ENCODE results near the gene ARHGAP40. TPM values are rescaled to one million over a fixed set of nuclear protein-coding genes. Genes with fewer than 3 reads are reported as not detected.
A peak's percentile ranks its signal among the peaks of the same experiment; 100 is the strongest.

The ARHGAP40 gene
- total and polyA plus RNA-seq, 2 donors (not counting 1 experiment from before 2014, with no cell fraction given) = not detected

GRCh38 chr20:38672504-38672903 is 70.9 kb downstream of the ARHGAP40 start:
- Histone ChIP-seq H2AFZ (ENCODE audit: low read length) (no peak overlapping the region), H3K4me1 (ENCODE audit: control insufficient read depth, extremely low read depth, insufficient read depth, low read length) (peaks cover 3% of the 10 kb centered on the region)
- no peak for DNase-seq (ENCODE audit: low read depth in 2 of 2)

DNA sequence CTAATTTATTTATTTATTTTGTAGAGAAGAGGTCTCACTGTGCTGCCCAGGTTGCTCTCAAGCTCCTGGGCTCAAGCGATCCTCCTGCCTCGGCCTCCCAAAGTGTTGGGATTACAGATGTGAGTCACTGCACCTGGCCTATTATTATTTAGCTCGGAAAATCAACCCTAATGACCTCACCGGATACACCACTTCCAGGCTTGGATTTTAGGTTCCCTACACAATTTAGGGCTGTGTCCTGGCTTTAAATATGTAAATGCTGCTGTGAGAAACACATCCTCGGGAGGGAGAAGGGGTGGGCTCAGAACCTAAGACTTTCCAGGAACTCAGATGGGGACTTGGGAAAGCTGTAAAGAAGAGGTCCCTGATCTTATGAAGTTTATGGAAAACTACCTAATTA is 71.7 kb downstream of the ARHGAP40 start:
- DNase-seq (ENCODE audit: low read depth in 2 of 2) = no peak
- Histone ChIP-seq H4K20me1 (ENCODE audit: control insufficient read depth, extremely low read depth, insufficient read depth, low read length) (no peaks in the 10 kb centered on the region), H3K9ac (ENCODE audit: insufficient read depth, low read length) (no peak overlapping the region), H3K4me1 (ENCODE audit: control insufficient read depth, extremely low read depth, insufficient read depth, low read length) (peaks cover 3% of the 10 kb centered on the region), H3K79me2 (ENCODE audit: control insufficient read depth, insufficient read depth, low read length) (no peaks in the 10 kb centered on the region), H3K4me2 (ENCODE audit: extremely low read depth, insufficient read depth, low read length) (peak overlapping the region; percentile 93), H3K4me3 (replicated peaks in 1 of 4; ENCODE audit: control extremely low read depth in 1 of 4, insufficient read depth in 1 of 4, low read depth in 3 of 4, low read length in 4 of 4) (peak overlapping the region; percentile 52 to 65 (median 54)), H3K9me3 (ENCODE audit: control insufficient read depth, insufficient read depth, low read depth, low read length) (no peaks in the 10 kb centered on the region), H3K27me3 (ENCODE audit: control insufficient read depth, insufficient read depth, low read length) (peaks cover 8% of the 10 kb centered on the region), H2AFZ (ENCODE audit: low read length) (no peak overlapping the region), H3K36me3 (ENCODE audit: control insufficient read depth, insufficient read depth, low read length) (no peaks in the 10 kb centered on the region), H3K27ac (ENCODE audit: insufficient read depth, low read length) (no peak overlapping the region)
- TF ChIP-seq EZH2 (IDR thresholded peaks at IDR 0.05; ENCODE audit: low read length, missing control alignments) (no peak), CTCF (conservative IDR thresholded peaks at IDR 0.05 in 1 of 2, IDR thresholded peaks at IDR 0.05 in 1 of 2; ENCODE audit: low read depth in 1 of 2, low read length in 2 of 2) (no peak)

More at GRCh38 chr20:38672504-38672903, 70.9 kb downstream of the ARHGAP40 start:
- H3K36me3 ChIP-seq (ENCODE audit: control insufficient read depth, insufficient read depth, low read length) = no peaks in the 10 kb centered on the region
- no peaks in the 10 kb centered on the region for H3K79me2 ChIP-seq (ENCODE audit: control insufficient read depth, insufficient read depth, low read length)
- H3K9me3 ChIP-seq (ENCODE audit: control insufficient read depth, insufficient read depth, low read depth, low read length) = no peaks in the 10 kb centered on the region
- no peak overlapping the region for H3K4me2 ChIP-seq (ENCODE audit: extremely low read depth, insufficient read depth, low read length)
- H3K4me3 ChIP-seq (replicated peaks in 1 of 4; ENCODE audit: control extremely low read depth in 1 of 4, insufficient read depth in 1 of 4, low read depth in 3 of 4, low read length in 4 of 4) = no peak overlapping the region
- TF ChIP-seq EZH2 (IDR thresholded peaks at IDR 0.05; ENCODE audit: low read length, missing control alignments) (peak; percentile 59), CTCF (conservative IDR thresholded peaks at IDR 0.05 in 1 of 2, IDR thresholded peaks at IDR 0.05 in 1 of 2; ENCODE audit: low read depth in 1 of 2, low read length in 2 of 2) (no peak)
- peaks cover 8% of the 10 kb centered on the region for H3K27me3 ChIP-seq (ENCODE audit: control insufficient read depth, insufficient read depth, low read length)
- H4K20me1 ChIP-seq (ENCODE audit: control insufficient read depth, extremely low read depth, insufficient read depth, low read length) = no peaks in the 10 kb centered on the region
- H3K9ac ChIP-seq (ENCODE audit: insufficient read depth, low read length) = no peak overlapping the region
- no peak overlapping the region for H3K27ac ChIP-seq (ENCODE audit: insufficient read depth, low read length)

DNA sequence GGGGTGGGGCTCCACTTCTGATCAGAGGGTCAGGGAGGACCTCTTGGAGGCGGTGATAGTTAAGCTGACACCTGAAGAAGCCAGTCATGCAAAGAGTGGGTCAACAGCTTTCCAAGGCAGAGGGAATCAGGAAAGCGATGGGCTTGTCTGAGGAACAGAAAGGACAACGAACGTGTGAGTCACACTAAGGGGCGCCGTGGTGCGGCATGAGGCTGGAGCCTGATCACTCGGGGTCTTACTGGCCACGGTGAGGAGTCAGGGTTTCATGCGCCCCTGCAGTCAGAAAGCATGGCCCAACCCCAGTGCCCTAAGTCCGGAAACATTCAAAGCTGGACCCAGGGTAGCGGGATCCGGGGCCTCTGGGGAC is 72.1 kb downstream of the ARHGAP40 start:
- peak overlapping the region; percentile 93 for H3K4me2 ChIP-seq (ENCODE audit: extremely low read depth, insufficient read depth, low read length)
- no peaks in the 10 kb centered on the region for H3K9me3 ChIP-seq (ENCODE audit: control insufficient read depth, insufficient read depth, low read depth, low read length)
- H3K27ac ChIP-seq (ENCODE audit: insufficient read depth, low read length) = no peak overlapping the region
- H3K27me3 ChIP-seq (ENCODE audit: control insufficient read depth, insufficient read depth, low read length) = peaks cover 8% of the 10 kb centered on the region
- H3K79me2 ChIP-seq (ENCODE audit: control insufficient read depth, insufficient read depth, low read length) = no peaks in the 10 kb centered on the region
- TF ChIP-seq EZH2 (IDR thresholded peaks at IDR 0.05; ENCODE audit: low read length, missing control alignments) = no peak
- no peak for TF ChIP-seq CTCF (conservative IDR thresholded peaks at IDR 0.05 in 1 of 2, IDR thresholded peaks at IDR 0.05 in 1 of 2; ENCODE audit: low read depth in 1 of 2, low read length in 2 of 2)
- H3K36me3 ChIP-seq (ENCODE audit: control insufficient read depth, insufficient read depth, low read length) = no peaks in the 10 kb centered on the region
- H3K9ac ChIP-seq (ENCODE audit: insufficient read depth, low read length) = no peak overlapping the region
- peaks cover 3% of the 10 kb centered on the region for H3K4me1 ChIP-seq (ENCODE audit: control insufficient read depth, extremely low read depth, insufficient read depth, low read length)
- peak overlapping the region; percentile 52 to 65 (median 54) for H3K4me3 ChIP-seq (replicated peaks in 1 of 4; ENCODE audit: control extremely low read depth in 1 of 4, insufficient read depth in 1 of 4, low read depth in 3 of 4, low read length in 4 of 4)
- DNase-seq (ENCODE audit: low read depth in 2 of 2) = peak in 1 of 2 donors; percentile 13
- no peaks in the 10 kb centered on the region for H4K20me1 ChIP-seq (ENCODE audit: control insufficient read depth, extremely low read depth, insufficient read depth, low read length)
- H2AFZ ChIP-seq (ENCODE audit: low read length) = peak overlapping the region; percentile 80
